ENCODE results near the gene MKLN1. TPM values are rescaled to one million over a fixed set of nuclear protein-coding genes. Genes with fewer than 3 reads are reported as not detected.

The MKLN1 gene
- total RNA-seq, 2 donors from 2014 or later, result 48.9 to 54.2 TPM

DNA sequence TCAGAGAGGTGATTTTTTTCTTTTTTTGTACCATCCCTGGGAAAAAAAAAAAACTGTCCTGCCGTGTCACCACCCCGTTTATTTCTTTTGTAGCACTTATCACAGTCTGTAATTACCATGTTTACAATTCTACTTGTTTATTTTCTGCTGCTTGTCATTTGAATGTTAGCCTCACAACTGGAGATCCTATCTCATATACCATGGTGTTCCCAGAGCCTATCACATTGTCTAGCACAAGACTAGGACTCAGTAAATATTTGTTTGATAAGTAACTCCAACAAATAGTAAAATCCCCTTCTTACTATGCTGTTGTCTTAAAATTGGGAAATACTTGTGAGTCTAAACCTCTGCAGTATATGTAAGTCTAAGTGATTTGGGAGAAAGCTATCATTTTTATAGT is 36.0 kb downstream of the MKLN1 start:
- no peak for ATAC-seq
- DNase-seq (ENCODE audit: low spot score in 2 of 2), result no peak
- Mint-ChIP-seq H3K27ac (no peak overlapping the region), H3K36me3 (peaks cover 0 to 10% of the 10 kb centered on the region in 2 donors), H3K9me3 (peaks cover 0 to 5% of the 10 kb centered on the region in 2 donors)

DNA sequence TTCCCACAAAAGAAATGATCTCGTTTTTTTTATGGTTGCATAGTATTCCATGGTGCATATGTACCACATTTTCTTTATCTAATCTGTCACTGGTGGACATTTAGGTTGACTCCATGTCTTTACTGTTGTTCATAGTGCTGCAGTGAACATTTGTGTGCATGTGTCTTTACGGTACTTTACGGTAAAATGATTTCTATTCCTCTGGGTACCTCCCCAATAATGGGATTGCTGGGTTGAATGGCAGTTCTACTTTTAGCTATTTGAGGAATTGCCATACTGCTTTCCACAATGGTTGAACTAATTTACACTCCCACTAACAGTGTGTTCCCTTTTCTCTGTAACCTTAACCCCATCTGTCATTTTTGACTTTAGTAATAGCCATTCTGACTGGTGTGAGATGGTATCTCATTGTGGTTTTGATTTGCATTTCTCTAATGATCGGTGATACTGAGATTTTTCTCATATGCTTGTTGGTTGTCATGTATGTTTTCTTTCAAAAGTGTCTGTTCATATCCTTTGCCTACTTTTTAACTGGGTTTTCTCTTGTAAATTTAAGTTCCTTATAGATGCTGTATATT is 37.2 kb downstream of the MKLN1 start:
- no peak for DNase-seq (ENCODE audit: low spot score in 2 of 2)
- Mint-ChIP-seq H3K27ac (peak overlapping the region in 1 of 2 donors; percentile 41), H3K36me3 (peaks cover 0 to 10% of the 10 kb centered on the region in 2 donors), H3K9me3 (peaks cover 0 to 5% of the 10 kb centered on the region in 2 donors)
- peak; percentile 46 for ATAC-seq

DNA sequence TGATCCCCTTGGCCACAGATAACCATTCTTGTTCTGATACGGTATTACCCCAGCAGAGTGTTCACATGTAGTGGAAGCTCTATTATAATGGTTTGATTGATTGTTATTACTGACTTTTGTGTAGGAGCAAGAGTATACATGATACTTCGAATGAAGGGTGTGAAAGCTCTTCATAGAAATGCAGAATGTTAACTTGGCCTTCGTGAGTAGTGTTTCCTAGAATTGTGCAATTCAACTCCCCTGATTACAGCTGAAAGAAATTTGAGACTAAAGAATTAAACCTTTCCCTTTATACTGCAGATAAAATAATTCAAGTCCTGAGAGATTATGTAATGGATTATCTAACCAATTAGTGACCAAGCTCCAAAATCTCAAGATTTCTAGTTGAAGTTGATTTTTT is 38.2 kb downstream of the MKLN1 start:
- H3K27ac Mint-ChIP-seq, result no peak overlapping the region
- peaks cover 0 to 5% of the 10 kb centered on the region in 2 donors for H3K9me3 Mint-ChIP-seq
- peaks cover 0 to 10% of the 10 kb centered on the region in 2 donors for H3K36me3 Mint-ChIP-seq
- ATAC-seq (no peak), DNase-seq (ENCODE audit: low spot score in 2 of 2) (no peak)

DNA sequence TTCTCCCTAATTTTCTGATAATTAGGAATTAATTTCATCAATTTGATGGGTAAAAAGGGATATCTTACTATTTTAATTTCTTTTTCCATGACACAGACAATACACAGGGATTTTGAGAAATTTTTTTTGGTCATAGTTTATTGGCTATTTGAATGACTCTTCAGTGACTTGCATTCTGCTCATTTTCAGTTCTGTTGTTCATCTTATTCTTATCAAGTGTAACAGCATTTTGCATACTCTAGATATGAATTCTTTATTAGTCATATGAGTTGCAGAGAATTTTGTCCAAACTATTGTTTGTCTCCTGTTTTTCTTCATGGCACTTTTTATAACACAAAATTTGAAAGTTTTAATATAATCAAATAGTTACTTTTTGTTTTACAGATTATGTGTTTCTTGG is 41.7 kb downstream of the MKLN1 start:
- H3K9me3 Mint-ChIP-seq, result peaks cover 0 to 5% of the 10 kb centered on the region in 2 donors
- H3K27ac Mint-ChIP-seq, result no peak overlapping the region
- ATAC-seq (peak; percentile 34 to 62), DNase-seq (ENCODE audit: low spot score in 2 of 2) (no peak)
- peaks cover 0 to 10% of the 10 kb centered on the region in 2 donors for H3K36me3 Mint-ChIP-seq

DNA sequence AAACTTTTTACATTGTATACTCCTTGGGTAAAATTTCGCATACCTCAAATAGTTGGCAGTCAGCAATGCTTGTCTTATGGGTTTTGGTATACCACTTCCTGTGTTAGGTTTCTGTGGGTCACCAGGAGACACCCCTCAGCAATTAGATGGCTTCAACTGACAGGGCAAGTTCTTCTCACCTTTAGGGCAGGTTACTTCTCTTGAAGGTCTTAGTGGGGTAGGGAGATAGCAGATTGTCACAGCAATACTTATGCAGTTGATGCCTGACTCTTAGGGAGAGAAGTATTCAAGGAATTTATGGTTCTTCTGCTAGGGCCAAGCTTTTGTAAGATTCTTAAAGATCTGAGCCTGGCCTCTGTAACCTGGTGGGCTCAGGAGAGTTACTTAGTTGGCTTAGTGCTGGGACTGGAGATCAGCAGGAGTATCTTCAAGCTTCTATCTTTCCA is 42.9 kb downstream of the MKLN1 start:
- Mint-ChIP-seq H3K9me3 (peaks cover 0 to 5% of the 10 kb centered on the region in 2 donors), H3K27ac (peak overlapping the region in 1 of 2 donors; percentile 13), H3K36me3 (peaks cover 0 to 10% of the 10 kb centered on the region in 2 donors)
- DNase-seq (ENCODE audit: low spot score in 2 of 2) (peak in 1 of 2 donors; percentile 20), ATAC-seq (peak; percentile 67 to 69)

DNA sequence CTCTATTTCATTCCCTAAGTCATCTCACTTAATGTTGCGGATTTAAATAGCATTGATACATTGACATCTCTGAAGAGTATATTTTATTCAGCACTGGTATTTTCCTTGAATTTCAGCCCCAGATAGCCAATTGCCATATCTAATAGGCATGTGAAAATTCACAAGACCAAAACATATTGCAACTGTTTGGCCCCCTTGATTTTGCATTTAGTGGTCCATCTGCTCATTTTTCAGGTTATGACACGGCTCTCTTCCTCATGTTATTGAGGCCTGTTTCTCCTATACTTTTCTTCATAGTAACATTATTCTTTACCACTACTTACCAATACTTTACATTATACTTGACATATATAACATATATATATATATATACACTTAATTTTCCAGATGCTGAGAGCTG is 43.7 kb downstream of the MKLN1 start:
- Mint-ChIP-seq H3K9me3 (peaks cover 0 to 5% of the 10 kb centered on the region in 2 donors), H3K27ac (no peak overlapping the region), H3K36me3 (peaks cover 0 to 10% of the 10 kb centered on the region in 2 donors)
- no peak for ATAC-seq
- no peak for DNase-seq (ENCODE audit: low spot score in 2 of 2)

DNA sequence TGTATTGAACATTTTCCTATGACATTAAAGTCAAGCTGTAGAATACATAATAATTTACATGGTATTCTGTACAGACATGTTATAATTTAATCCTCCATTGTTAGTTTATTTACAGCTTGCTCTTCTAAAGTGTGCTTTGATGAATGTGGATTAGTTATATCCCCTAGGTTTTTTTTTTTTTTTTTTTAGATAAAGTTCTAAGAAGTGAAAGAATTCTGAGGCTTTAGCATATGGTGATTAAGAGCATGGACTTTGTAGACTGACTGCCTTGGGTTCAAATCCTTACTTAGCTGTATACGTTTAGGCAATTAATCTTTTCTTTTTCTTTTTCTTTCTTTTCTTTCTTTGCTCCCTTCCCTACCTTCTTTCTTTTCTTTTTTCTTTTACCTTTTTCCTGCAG is 44.9 kb downstream of the MKLN1 start:
- Mint-ChIP-seq H3K27ac (no peak overlapping the region), H3K9me3 (peaks cover 0 to 5% of the 10 kb centered on the region in 2 donors), H3K36me3 (peaks cover 0 to 10% of the 10 kb centered on the region in 2 donors)
- no peak for DNase-seq (ENCODE audit: low spot score in 2 of 2)
- no peak for ATAC-seq

DNA sequence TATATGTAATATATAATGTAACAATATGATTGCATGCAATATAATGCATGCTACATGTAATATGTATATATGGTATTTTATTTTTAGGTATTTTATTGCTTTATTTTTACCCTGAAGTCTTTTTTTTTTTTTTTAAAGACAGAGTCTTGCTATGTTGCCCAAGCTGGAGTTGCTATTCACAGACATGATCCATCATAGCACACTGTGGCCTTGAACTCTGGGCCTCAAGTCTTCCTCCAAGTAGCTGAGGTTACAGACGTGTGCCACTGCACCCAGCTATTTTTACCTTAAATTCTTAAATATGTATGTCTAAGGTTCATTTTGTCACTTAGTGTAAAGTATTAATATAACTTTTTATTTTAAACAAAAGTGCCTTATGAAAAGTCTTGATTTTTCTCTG is 47.1 kb downstream of the MKLN1 start:
- no peak for DNase-seq (ENCODE audit: low spot score in 2 of 2)
- H3K27ac Mint-ChIP-seq, result no peak overlapping the region
- H3K9me3 Mint-ChIP-seq, result no peaks in the 10 kb centered on the region
- no peaks in the 10 kb centered on the region for H3K36me3 Mint-ChIP-seq
- no peak for ATAC-seq

DNA sequence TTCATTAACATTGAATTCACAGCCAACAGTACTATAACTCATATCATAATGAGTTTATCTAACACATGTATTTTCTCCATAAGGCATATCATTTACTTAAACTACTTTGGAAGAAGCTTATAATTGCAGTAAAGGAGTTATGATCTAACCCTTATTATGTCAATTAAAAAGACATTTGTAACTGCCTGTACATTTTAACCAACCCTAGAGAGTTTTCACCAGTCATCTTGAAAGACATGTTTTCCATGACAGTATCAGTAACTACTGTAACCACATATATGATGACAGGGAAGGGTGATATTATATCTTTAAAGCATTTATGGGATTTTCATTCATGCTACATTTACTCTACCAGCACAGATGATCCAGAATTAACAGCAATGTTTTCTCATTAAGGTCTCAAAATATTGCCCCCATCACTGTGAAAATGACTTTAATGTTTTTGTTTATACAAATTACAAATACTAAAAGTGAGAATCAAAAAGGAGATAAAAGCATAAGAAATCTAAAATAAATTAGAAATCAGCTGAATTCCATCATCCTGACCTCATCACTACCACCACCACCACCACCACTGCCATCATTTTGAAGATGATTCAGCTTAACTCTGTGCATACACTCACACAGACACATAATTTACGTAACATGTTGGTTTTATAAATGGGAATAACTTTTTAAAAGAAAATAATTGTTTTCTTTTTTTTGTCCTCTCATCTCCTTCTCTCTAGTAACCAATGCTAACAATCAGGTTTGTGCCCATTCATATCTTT is 53.6 kb downstream of the MKLN1 start:
- Mint-ChIP-seq H3K9me3 (no peaks in the 10 kb centered on the region), H3K27ac (peak overlapping the region in 1 of 2 donors; percentile 16), H3K36me3 (no peaks in the 10 kb centered on the region)
- ATAC-seq (peak; percentile 70 to 81), DNase-seq (ENCODE audit: low spot score in 2 of 2) (no peak)

DNA sequence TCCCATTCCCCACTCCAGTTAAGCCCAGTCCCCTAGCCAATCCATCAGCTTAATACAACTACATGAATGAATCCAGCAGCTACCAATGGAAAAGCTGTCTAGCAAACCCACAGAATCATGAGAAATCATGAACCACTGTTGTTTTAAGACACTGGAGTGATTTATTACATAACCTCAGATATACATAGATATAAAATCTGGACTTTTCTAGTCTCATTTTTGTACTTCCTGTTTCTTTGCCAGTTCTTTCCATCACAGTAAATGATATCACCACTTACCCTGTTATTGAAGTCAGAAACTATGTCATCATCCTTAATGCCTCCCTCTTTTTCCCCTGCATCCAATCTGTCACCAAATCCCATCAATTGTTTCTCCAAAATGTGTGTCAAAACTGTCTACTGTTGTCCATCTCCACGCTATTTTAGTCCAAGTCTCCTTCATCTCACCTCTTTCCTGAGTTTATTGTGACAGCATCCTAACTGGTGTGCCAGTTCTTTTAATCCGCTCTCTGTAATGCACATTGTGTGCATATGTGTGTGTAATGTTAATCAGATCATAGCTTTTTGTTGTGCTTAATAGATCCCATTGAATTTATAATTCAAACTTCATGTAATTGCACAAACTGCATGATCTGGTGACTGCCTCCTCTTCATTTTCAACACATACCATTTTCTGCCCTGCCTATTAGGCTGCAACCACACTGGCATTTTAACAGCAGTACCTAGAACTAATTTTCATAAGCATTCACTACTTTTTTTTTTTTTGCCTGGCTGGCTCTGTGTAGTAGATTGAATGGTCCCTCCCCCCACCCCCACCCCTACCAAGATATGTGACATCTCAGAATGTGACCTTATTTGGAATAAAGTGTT is 56.0 kb downstream of the MKLN1 start:
- H3K9me3 Mint-ChIP-seq, result no peaks in the 10 kb centered on the region

DNA sequence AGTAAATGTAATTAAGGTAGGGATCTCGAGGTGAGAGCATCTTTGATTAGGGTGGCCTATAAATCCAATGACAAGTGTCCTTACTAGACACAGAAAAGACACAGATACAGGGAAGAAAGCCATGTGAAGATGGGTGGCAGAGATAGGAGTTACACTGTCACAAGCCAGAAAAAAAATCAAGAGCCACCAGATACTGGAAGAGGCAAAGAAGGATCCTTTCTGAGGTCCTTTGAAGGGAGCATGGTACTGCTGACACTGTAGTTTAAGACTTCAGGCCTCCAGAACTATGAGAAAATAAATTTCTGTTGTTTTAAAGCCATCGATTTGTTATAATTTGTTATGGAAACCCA is 56.6 kb downstream of the MKLN1 start:
- H3K27ac Mint-ChIP-seq, result no peak overlapping the region
- H3K9me3 Mint-ChIP-seq, result no peaks in the 10 kb centered on the region
- DNase-seq (ENCODE audit: low spot score in 2 of 2) (no peak), ATAC-seq (no peak)
- H3K36me3 Mint-ChIP-seq, result no peaks in the 10 kb centered on the region

More for the DNA sequence above, 56.0 kb downstream of the MKLN1 start:
- DNase-seq (ENCODE audit: low spot score in 2 of 2), result no peak
- Mint-ChIP-seq H3K27ac (no peak overlapping the region), H3K36me3 (no peaks in the 10 kb centered on the region)
- ATAC-seq, result peak in 1 of 2 donors; percentile 13

DNA sequence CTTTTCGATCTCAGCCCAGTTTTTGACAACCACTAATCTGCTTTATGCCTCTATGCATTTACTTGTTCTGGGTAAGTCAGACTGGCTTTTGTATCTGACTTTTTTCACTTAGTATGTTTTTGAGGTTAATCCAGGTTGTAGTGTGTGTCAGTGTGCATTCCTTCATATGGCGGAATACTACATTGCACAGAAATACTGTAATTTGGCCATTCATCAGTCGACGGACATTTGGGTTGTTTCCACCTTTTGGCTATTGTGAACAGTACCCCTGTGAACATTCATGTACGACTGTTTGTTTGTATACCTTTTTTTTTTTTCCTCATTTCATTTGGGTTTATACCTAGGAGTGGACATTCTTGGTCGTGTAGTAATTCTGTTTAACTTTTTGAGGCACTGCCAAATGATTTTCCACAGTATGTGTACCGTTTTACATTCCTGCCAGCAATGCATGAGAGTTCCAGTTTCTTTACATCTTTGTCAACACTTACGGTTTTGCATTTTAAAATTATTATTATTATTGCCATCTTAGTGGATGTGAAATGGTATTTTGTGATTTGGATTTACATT is 57.4 kb downstream of the MKLN1 start:
- no peaks in the 10 kb centered on the region for H3K9me3 Mint-ChIP-seq
- no peak for ATAC-seq
- H3K36me3 Mint-ChIP-seq, result no peaks in the 10 kb centered on the region
- no peak for DNase-seq (ENCODE audit: low spot score in 2 of 2)
- H3K27ac Mint-ChIP-seq, result peak overlapping the region in 1 of 2 donors; percentile 16

DNA sequence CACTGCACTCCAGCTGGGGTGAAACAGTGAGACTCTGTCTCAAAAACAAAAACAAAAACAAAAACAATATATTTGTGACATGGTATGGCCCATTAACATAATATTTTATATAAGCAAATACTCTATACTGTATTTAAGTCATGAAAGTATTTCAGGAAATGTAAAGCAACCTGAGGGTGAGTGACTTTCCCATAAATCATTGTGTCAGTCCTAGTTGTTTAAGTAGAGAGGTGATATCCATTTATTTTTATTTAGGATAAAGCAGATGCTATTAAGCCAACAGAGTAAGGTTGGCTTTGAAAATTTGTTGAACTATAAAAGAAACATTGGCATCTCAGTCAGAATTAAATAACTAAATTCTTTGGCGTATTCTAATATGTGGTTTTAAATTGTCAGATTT is 60.5 kb downstream of the MKLN1 start:
- Mint-ChIP-seq H3K36me3 (peaks cover 0 to 7% of the 10 kb centered on the region in 2 donors), H3K27ac (no peak overlapping the region), H3K9me3 (no peaks in the 10 kb centered on the region)
- ATAC-seq (no peak), DNase-seq (ENCODE audit: low spot score in 2 of 2) (no peak)

DNA sequence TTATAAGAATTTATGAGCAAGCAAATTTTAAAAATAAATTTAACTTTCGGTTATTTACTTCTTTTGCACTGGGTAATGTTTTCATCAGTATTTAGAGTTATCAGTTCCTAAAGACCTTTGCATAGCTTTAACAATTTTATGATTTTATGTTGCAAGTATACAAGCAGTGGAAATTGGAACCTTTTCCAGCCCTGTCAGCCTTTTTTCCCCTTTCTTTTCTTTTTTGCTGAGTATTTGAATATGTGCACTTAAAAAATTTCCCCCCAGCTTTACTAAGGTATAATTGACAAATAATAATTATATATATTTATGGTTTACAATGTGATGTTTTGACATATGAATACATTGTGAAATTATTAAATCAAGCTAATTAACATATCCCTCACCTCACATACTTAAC is 62.6 kb downstream of the MKLN1 start:
- ATAC-seq, result no peak
- no peak for DNase-seq (ENCODE audit: low spot score in 2 of 2)
- H3K27ac Mint-ChIP-seq, result no peak overlapping the region
- no peaks in the 10 kb centered on the region for H3K9me3 Mint-ChIP-seq
- H3K36me3 Mint-ChIP-seq, result peaks cover 0 to 7% of the 10 kb centered on the region in 2 donors

DNA sequence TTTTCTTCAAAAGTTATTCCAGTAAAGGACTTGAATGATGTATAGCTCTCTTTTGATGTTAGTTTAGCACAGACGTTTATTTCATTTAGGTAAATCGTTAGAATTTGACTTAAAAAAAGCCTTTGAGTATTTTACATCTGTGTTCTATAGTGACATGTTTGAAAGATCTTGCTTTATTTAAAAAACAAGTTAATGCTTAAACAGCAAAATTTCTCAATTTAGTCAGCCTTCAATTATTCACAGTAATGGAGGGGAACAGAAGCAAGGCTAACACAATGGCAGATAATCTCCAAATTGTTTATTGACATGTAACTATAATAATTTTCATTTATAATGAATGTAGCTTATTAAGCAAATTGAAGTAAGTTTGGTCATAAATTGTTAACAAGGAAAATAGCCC is 63.5 kb downstream of the MKLN1 start:
- ATAC-seq, result no peak
- Mint-ChIP-seq H3K27ac (no peak overlapping the region), H3K9me3 (no peaks in the 10 kb centered on the region), H3K36me3 (peaks cover 0 to 7% of the 10 kb centered on the region in 2 donors)
- DNase-seq (ENCODE audit: low spot score in 2 of 2), result no peak

DNA sequence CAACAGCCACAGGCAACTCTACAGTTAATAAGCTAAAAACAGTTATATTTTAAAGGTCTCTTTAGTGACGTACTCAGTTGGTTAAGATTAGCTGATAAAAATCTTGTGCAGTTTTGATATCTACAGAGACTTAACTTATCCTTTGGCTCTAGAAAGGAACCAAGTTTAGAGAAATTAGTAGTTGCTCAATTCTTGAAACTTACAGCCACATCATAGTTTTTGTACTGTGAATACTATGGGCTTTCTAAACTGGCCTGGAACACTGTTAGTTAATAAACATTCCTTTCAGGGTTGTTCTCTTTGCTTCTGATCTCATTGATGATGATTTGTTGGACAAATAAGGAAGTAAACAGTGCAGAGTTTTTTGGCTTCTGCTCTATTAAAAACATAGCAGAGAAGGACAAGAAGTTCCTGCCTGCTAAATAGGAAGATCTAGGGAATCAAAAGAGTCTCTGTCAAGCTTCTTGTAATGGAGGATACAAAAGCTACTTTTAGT is 73.1 kb downstream of the MKLN1 start:
- Mint-ChIP-seq H3K27ac (no peak overlapping the region), H3K9me3 (peaks cover 0 to 6% of the 10 kb centered on the region in 2 donors), H3K36me3 (peaks cover 21 to 44% of the 10 kb centered on the region in 2 donors)
- DNase-seq (ENCODE audit: low spot score in 2 of 2), result no peak
- no peak for ATAC-seq

Measured in activated naive CD4-positive, alpha-beta T cell treated with anti-CD3 and anti-CD28 coated beads, Interleukin-2, amount 50 U/mL, for 72 hours (primary cell).